OCI-LY3 (cell line): Measurements from ENCODE around the gene NEO1.

Experiments
- H2AFZ ChIP-seq: fragments of 200-600, 300-600 bp; shearing (Covaris generic); 2 replicates; pipeline ENCODE4 v1.6.0; 2014; ENCODE audit warnings: antibody characterized with exemption, low read depth, low read length
- H3K27ac ChIP-seq: fragments of 200-600, 300-600 bp; sonication (generic); 2 replicates; pipeline ENCODE4 v1.5.1; 2014; ENCODE audit warnings: mild to moderate bottlenecking, low read length, moderate library complexity, mixed read lengths
- H3K27me3 ChIP-seq: fragments of 200-600, 300-600 bp; sonication (generic); 2 replicates; pipeline ENCODE4 v1.6.1; 2014; ENCODE audit warnings: low read depth, low read length, mixed read lengths
- H3K36me3 ChIP-seq: fragments of 200-600, 300-600 bp; sonication (generic); replicated peaks from 2 replicates; pipeline ENCODE3; 2014; ENCODE audit warnings: low read depth, low read length, mixed read lengths
- H3K4me1 ChIP-seq: fragments of 300-600, 200-600 bp; sonication (generic); 2 replicates; pipeline ENCODE4 v1.6.1; 2014; ENCODE audit warnings: low read length, mixed read lengths
- H3K4me2 ChIP-seq: fragments of 200-600, 300-600 bp; sonication (generic); 2 replicates; pipeline ENCODE4 v1.6.1; 2014; ENCODE audit warnings: low read length, mixed read lengths
- H3K4me3 ChIP-seq: fragments of 300-600, 200-600 bp; sonication (generic); 2 replicates; pipeline ENCODE4 v1.5.1; 2014; ENCODE audit warnings: antibody characterized with exemption, mild to moderate bottlenecking, low read length, moderate library complexity
- H3K79me2 ChIP-seq: fragments of 300-600, 200-600 bp; shearing (Covaris generic); 2 replicates; pipeline ENCODE4 v1.6.1; 2014; ENCODE audit warnings: mild to moderate bottlenecking, low read length, mixed read lengths
- H3K9ac ChIP-seq: fragments of 300-600, 200-600 bp; shearing (Covaris generic); 2 replicates; pipeline ENCODE4 v1.6.0; 2014; ENCODE audit warnings: mild to moderate bottlenecking, low read length, moderate library complexity
- H3K9me3 ChIP-seq: fragments of 200-600, 300-600 bp; shearing (Covaris generic); 2 replicates; pipeline ENCODE4 v1.6.1; 2014; ENCODE audit warnings: low read length, mixed read lengths; ENCODE audit not compliant: insufficient read depth
- H4K20me1 ChIP-seq: fragments of 200-600, 300-600 bp; sonication (generic); 2 replicates; pipeline ENCODE4 v1.6.1; 2016; ENCODE audit warnings: low read length, mixed read lengths; ENCODE audit not compliant: insufficient read depth
- EZH2phosphoT487 ChIP-seq: fragments of 200-600 bp; shearing (Covaris generic); IDR thresholded peaks from 2 replicates; pipeline ENCODE4 v1.6.1; 2018; ENCODE audit warnings: antibody characterized with exemption, mixed run types, low read depth
- TF ChIP-seq, protein P1 (sequence below): fragments of 200-600, 300-600 bp; sonication (generic); IDR thresholded peaks from 2 replicates; pipeline ENCODE4 v1.5.1; 2014; ENCODE audit warnings: antibody characterized with exemption, low read length, low read depth

NEO1 gene

DNA sequence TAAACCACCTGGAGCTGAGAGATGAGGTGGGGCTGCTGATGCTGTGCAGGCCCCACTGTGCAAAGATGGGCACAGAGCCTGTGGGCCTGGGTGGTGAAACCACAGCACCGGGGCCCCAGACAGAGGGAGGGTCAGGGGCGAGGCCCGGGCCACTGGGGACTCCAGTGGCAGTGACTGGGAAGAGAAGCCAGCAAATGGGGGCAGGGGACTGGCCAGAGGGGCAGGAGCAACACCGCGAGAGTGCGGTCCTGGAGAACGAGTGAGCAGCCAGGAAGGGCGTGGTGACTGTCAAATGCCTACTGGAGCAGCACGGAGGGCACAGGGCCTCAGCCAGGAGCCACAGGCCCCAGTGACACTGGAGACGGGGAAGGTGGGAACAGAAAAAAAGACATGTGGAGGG is 276.7 kb downstream of the NEO1 start:
- Histone ChIP-seq H2AFZ (no peak overlapping the region), H3K36me3 (no peaks in the 10 kb centered on the region), H3K9ac (no peak overlapping the region), H4K20me1 (no peaks in the 10 kb centered on the region), H3K27ac (no peak overlapping the region), H3K9me3 (no peaks in the 10 kb centered on the region), H3K4me3 (no peak overlapping the region), H3K79me2 (no peaks in the 10 kb centered on the region), H3K4me1 (peaks cover 8% of the 10 kb centered on the region; the same call in 1 of the 2 replicates), H3K4me2 (no peak overlapping the region), H3K27me3 (no peaks in the 10 kb centered on the region)
- TF ChIP-seq, protein P1, sequence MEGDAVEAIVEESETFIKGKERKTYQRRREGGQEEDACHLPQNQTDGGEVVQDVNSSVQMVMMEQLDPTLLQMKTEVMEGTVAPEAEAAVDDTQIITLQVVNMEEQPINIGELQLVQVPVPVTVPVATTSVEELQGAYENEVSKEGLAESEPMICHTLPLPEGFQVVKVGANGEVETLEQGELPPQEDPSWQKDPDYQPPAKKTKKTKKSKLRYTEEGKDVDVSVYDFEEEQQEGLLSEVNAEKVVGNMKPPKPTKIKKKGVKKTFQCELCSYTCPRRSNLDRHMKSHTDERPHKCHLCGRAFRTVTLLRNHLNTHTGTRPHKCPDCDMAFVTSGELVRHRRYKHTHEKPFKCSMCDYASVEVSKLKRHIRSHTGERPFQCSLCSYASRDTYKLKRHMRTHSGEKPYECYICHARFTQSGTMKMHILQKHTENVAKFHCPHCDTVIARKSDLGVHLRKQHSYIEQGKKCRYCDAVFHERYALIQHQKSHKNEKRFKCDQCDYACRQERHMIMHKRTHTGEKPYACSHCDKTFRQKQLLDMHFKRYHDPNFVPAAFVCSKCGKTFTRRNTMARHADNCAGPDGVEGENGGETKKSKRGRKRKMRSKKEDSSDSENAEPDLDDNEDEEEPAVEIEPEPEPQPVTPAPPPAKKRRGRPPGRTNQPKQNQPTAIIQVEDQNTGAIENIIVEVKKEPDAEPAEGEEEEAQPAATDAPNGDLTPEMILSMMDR = no peak
- TF ChIP-seq EZH2phosphoT487 = no peak

DNA sequence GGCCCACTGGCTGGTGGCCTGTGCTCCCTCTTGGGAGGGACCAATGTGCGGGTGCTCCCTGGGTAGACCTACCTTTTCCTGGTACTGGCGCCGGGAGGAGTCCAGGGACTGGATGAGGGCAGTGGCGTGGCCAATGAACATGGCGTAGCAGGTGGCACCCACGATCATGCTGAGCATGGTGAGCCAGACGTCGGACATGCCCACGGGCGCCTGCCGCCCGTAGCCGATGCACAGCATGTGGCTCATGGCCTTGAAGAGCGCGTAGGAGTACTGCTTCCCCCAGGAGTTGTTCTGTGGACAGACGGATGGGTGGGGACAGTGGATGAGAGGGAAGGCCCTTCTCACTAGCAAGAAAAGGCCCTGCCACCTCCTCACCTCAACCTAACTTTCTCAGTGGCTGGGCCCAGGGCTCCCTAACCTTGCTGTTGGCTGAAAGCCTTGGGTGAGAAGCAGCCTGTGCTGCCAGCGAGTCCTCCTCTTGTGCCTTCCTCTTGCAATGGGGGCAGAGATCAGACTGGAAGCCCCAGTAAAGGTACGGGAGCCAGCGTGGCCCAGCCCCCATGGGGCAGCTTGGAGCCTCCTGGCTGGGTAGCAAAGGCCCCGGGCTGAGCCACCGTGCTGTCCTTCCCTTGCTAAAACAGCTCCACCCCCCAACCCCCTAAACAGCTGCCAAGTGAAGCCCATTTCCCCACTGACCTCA is 277.4 kb downstream of the NEO1 start:
- no peak overlapping the region for H3K4me3 ChIP-seq
- TF ChIP-seq, protein P1 = no peak
- no peak for TF ChIP-seq EZH2phosphoT487
- no peaks in the 10 kb centered on the region for H3K79me2 ChIP-seq
- peaks cover 8% of the 10 kb centered on the region; the same call in 1 of the 2 replicates for H3K4me1 ChIP-seq
- H3K27ac ChIP-seq = no peak overlapping the region
- no peak overlapping the region for H3K9ac ChIP-seq
- H3K9me3 ChIP-seq = no peaks in the 10 kb centered on the region
- H3K27me3 ChIP-seq = no peaks in the 10 kb centered on the region
- no peaks in the 10 kb centered on the region for H3K36me3 ChIP-seq
- no peak overlapping the region for H3K4me2 ChIP-seq
- H4K20me1 ChIP-seq = no peaks in the 10 kb centered on the region
- no peak overlapping the region for H2AFZ ChIP-seq

DNA sequence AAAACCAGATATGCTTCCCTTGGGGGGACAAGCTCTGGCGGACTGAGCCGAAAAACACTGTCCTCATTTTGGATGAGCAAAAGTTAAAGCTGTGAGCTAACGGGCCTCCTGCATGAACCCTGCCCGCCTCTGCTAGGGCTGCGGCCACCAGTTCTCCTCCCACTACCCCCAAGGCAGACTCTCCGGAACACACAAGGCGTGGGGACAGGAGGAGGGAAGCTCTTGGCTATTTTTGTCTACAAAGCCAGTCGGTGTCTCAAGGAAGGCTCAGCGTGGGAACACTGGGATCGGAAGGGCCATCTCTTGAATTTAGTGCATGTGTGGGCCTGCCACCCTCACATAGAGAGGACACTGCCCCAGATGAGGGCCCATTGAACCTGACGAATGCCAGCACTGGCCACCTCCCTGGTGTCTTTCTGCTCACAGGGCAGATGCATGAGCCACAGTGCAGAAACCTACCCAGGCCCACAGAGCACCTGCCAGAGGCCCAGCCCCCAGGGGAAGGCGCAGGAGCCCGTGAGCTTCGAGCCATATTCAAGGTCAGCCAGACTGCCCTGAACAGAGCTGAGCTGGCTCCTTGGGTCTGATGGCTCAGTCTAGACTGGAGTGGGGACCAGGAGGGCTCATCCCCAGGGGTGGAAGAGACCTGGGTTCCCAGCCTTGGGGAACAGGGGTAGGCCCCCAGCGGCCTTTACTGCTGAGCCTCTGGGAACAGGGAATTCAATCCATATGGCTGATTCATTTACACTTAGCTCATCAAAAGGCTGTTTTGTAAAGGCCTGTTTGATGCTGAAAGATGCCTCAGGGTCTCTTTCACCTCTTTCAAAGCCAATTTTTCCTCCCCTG is 278.2 kb downstream of the NEO1 start:
- Histone ChIP-seq H3K27me3 (peaks cover 2% of the 10 kb centered on the region; the same call in 1 of the 2 replicates), H2AFZ (no peak overlapping the region), H3K4me1 (peaks cover 6% of the 10 kb centered on the region; the same call in 1 of the 2 replicates), H3K27ac (no peak overlapping the region), H3K36me3 (no peaks in the 10 kb centered on the region), H4K20me1 (no peaks in the 10 kb centered on the region), H3K79me2 (no peaks in the 10 kb centered on the region), H3K9me3 (no peaks in the 10 kb centered on the region), H3K4me2 (no peak overlapping the region), H3K4me3 (no peak overlapping the region), H3K9ac (no peak overlapping the region)
- TF ChIP-seq EZH2phosphoT487 = no peak
- TF ChIP-seq, protein P1 = no peak

GRCh38 chr15:73331501-73331900 is 279.2 kb downstream of the NEO1 start:
- no peaks in the 10 kb centered on the region for H4K20me1 ChIP-seq
- H3K79me2 ChIP-seq = no peaks in the 10 kb centered on the region
- peaks cover 3% of the 10 kb centered on the region for H3K27me3 ChIP-seq
- H3K4me3 ChIP-seq = no peak overlapping the region
- no peak overlapping the region for H2AFZ ChIP-seq
- H3K9ac ChIP-seq = no peak overlapping the region
- no peaks in the 10 kb centered on the region for H3K36me3 ChIP-seq
- TF ChIP-seq, protein P1 = no peak
- no peak for TF ChIP-seq EZH2phosphoT487
- H3K4me1 ChIP-seq = no peaks in the 10 kb centered on the region
- H3K4me2 ChIP-seq = no peak overlapping the region
- no peaks in the 10 kb centered on the region for H3K9me3 ChIP-seq
- no peak overlapping the region for H3K27ac ChIP-seq
